Chondrocyte (in vitro differentiated cells): ENCODE results near the gene BTNL2. TPM values are rescaled to one million over a fixed set of nuclear protein-coding genes. Genes with fewer than 3 reads are reported as not detected.

ENCODE experiments used
- DNase-seq: peaks from one replicate; pipeline ENCODE4 v3.0.0; 2021; ENCODE audit warnings: mixed read lengths, low spot score
- H3K27ac Mint-ChIP-seq: one replicate; pipeline ENCODE4 v1.8.0; 2021; ENCODE audit warnings: mild to moderate bottlenecking, moderate library complexity, mixed read lengths; ENCODE audit not compliant: unreplicated experiment
- H3K27me3 Mint-ChIP-seq: 2 replicates; pipeline ENCODE4 v1.8.0; 2021; ENCODE audit warnings: low read depth, mixed read lengths
- H3K36me3 Mint-ChIP-seq: 2 replicates; pipeline ENCODE4 v1.8.0; 2021; ENCODE audit warnings: low read depth, mixed read lengths
- H3K4me1 Mint-ChIP-seq: 2 replicates; pipeline ENCODE4 v1.8.0; 2021; ENCODE audit warnings: low read depth, mild to moderate bottlenecking, mixed read lengths
- H3K4me3 Mint-ChIP-seq: one replicate; pipeline ENCODE4 v1.8.0; 2021; ENCODE audit warnings: mild to moderate bottlenecking, moderate library complexity, mixed read lengths; ENCODE audit not compliant: unreplicated experiment
- H3K9me3 Mint-ChIP-seq: 2 replicates; pipeline ENCODE4 v1.8.0; 2021; ENCODE audit warnings: low read depth, mixed read lengths
- total RNA-seq: library from RNA; stranded (reverse); gene quantifications from 3 replicates; pipeline ENCODE4 v1.2.1, GENCODE V29; 2021
- TF ChIP-seq, protein P1 (sequence below): fragments of 200-600 bp; sonication (generic); IDR thresholded peaks from 2 replicates; pipeline ENCODE4 v1.5.0; 2021; ENCODE audit warnings: antibody characterized with exemption, mild to moderate bottlenecking, moderate library complexity

BTNL2 gene
- total RNA-seq, 1 donor from 2014 or later: not detected

DNA sequence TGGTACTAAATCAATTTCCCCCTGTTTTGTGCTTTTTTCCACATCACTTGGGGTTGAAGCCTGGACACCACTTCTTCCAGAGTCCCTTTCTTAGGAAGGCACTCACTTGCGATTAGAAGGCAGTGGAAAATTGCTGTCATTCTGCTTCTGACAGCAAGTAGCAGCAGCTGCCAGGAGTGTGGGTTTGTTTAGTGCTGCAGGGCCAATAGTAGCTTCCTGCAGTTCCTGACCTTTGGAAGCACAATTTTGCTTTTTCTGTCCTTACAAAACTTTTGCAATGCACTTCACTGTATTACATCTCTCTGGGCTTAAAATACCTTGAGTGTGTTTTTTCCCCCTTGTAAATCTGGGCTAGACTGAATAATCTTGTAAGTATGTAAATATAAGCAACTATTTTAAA, 20.2 kb upstream of the BTNL2 start:
- TF ChIP-seq, protein P1, sequence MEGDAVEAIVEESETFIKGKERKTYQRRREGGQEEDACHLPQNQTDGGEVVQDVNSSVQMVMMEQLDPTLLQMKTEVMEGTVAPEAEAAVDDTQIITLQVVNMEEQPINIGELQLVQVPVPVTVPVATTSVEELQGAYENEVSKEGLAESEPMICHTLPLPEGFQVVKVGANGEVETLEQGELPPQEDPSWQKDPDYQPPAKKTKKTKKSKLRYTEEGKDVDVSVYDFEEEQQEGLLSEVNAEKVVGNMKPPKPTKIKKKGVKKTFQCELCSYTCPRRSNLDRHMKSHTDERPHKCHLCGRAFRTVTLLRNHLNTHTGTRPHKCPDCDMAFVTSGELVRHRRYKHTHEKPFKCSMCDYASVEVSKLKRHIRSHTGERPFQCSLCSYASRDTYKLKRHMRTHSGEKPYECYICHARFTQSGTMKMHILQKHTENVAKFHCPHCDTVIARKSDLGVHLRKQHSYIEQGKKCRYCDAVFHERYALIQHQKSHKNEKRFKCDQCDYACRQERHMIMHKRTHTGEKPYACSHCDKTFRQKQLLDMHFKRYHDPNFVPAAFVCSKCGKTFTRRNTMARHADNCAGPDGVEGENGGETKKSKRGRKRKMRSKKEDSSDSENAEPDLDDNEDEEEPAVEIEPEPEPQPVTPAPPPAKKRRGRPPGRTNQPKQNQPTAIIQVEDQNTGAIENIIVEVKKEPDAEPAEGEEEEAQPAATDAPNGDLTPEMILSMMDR: no peak
- no peak for DNase-seq
- Mint-ChIP-seq H3K4me1 (no peaks in the 10 kb centered on the region), H3K27ac (no peak overlapping the region), H3K9me3 (no peaks in the 10 kb centered on the region), H3K36me3 (no peaks in the 10 kb centered on the region), H3K4me3 (no peak overlapping the region), H3K27me3 (peaks cover 24% of the 10 kb centered on the region)

DNA sequence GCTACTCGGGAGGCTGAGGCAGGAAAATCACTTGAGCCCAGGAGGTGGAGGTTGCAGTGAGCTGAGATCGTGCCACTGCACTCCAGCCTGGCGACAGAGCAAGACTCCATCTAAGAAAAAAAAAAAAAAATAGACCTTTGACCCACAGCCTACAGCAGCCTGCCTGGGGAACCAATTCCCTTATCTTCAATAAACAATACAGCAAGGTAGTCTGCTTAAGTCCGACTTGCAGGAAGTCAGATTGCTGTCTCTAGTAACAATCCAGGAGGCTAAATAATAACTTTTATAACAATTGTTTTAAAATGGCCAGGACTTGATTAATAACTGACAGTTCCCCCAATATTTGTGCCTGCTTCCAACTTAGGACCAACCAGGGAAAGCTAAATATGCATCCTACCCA, 19.4 kb upstream of the BTNL2 start:
- H3K27ac Mint-ChIP-seq: no peak overlapping the region
- H3K36me3 Mint-ChIP-seq: no peaks in the 10 kb centered on the region
- H3K4me3 Mint-ChIP-seq: no peak overlapping the region
- TF ChIP-seq, protein P1: no peak
- no peak for DNase-seq
- no peaks in the 10 kb centered on the region for H3K4me1 Mint-ChIP-seq
- no peaks in the 10 kb centered on the region for H3K9me3 Mint-ChIP-seq
- H3K27me3 Mint-ChIP-seq: peaks cover 33% of the 10 kb centered on the region

DNA sequence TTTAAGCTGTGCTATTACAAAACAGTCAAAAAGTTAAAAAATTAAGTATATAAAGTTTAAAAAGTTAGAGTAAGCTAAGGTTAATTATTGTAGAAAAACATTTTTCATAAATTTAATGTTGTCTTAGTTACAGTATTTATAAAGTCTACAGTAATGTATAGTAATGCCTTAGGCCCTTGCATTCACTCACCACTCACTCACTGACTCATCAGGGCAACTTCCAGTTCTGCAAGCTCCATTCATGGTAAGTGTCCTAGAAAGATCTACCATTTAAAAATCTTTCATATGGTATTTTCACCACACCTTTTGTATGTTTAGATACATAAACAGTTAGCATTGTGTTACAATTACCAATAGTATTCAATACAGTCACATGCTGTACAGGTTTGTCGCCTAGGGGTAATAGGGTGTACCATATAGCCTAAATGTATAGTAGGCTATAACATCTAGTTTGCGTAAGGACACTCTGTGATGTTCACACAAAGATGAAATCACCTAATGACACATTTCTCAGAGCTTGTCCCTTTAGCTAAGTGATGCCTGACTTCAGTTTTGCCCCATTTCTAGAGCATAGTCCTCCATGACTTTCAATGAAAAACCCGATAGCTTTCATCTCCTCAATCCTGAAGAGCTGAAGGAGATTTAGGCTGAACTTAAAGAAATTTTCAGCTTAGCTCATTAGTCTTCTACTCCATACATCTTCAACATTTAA, 17.8 kb upstream of the BTNL2 start:
- no peak for DNase-seq

DNA sequence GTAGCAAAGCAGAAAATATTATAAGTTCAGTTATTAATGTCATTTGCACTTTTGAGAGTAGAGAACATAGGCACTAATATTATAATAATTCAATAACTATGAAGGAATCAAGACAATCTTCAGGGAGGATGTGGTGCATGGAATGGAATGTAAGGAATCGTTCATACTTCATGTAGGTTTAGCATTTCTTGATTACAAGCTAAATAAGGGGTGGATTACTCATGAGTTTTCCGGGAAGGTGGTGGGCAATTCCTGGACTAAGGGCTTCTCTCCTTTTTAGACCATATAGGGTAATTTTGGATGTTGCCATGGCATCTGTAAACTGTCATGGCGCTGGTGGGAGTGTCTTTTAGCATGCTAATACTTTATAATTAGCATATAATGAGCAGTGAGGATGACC, 9.1 kb upstream of the BTNL2 start:
- H3K9me3 Mint-ChIP-seq: no peaks in the 10 kb centered on the region
- H3K4me1 Mint-ChIP-seq: peaks cover 4% of the 10 kb centered on the region
- no peak for DNase-seq
- TF ChIP-seq, protein P1: no peak
- H3K4me3 Mint-ChIP-seq: no peak overlapping the region
- H3K27ac Mint-ChIP-seq: no peak overlapping the region
- no peaks in the 10 kb centered on the region for H3K36me3 Mint-ChIP-seq
- peaks cover 62% of the 10 kb centered on the region for H3K27me3 Mint-ChIP-seq

More for the DNA sequence above, 17.8 kb upstream of the BTNL2 start:
- Mint-ChIP-seq H3K4me1 (no peaks in the 10 kb centered on the region), H3K4me3 (no peak overlapping the region), H3K27me3 (peaks cover 42% of the 10 kb centered on the region), H3K27ac (no peak overlapping the region), H3K9me3 (no peaks in the 10 kb centered on the region), H3K36me3 (no peaks in the 10 kb centered on the region)
- TF ChIP-seq, protein P1: no peak

DNA sequence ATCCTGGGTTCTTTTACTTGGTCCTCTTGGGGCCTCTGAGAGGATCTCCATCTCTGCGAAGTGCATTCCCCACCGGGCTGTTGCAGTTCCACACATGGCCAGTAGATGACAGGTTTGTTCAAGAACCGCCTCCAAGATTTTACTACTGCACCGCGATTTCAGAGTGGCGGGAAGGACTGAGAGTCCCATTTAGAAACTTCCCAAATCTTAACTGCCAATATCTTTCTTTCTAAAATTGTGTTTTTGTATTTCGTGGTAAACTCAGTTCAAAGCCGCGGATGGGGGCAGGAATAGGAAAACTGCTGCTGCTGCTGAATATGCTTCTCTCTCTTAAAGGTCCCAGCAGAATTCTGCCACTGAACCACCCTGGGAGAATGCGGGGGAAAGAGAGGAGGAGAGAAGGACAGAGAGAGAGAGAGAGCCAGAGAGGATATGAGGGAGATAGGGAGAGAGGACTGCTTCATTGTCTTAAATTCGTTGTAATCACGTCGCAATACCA, 8.6 kb upstream of the BTNL2 start:
- no peaks in the 10 kb centered on the region for H3K36me3 Mint-ChIP-seq
- H3K9me3 Mint-ChIP-seq: no peaks in the 10 kb centered on the region
- H3K4me3 Mint-ChIP-seq: peak overlapping the region; percentile 49
- peaks cover 4% of the 10 kb centered on the region for H3K4me1 Mint-ChIP-seq
- no peak overlapping the region for H3K27ac Mint-ChIP-seq
- H3K27me3 Mint-ChIP-seq: peaks cover 61% of the 10 kb centered on the region
- TF ChIP-seq, protein P1: peak; percentile 89
- no peak for DNase-seq
